GM18861 (cell line): ENCODE results near the gene TGM6.

Experiments used
- ATAC-seq: cut with Tn5 transposase; IDR thresholded peaks from one replicate; pipeline ENCODE4 v1.9.1; 2021; ENCODE audit not compliant: unreplicated experiment

Gene TGM6

GRCh38 chr20:2380601-2381000 is at the start of gene TGM6:
TSS of gene TGM6 (plus strand) at chr20:2380901. CDS start at chr20:2380969, 68 bp downstream.
- no peak for ATAC-seq

GRCh38 chr20:2331106-2331505 is 49.6 kb upstream of the TGM6 start:
- no peak for ATAC-seq

- no peak for ATAC-seq
Observed at GRCh38 chr20:2331901-2332565, 48.7 kb upstream of the TGM6 start.

- ATAC-seq = no peak
Observed at GRCh38 chr20:2332711-2333110, 48.0 kb upstream of the TGM6 start.

GRCh38 chr20:2333821-2334220 is 46.9 kb upstream of the TGM6 start:
- ATAC-seq = no peak

- ATAC-seq = no peak
Observed at GRCh38 chr20:2335096-2335870, 45.4 kb upstream of the TGM6 start.

GRCh38 chr20:2336471-2336870 is 44.2 kb upstream of the TGM6 start:
- ATAC-seq = no peak

- no peak for ATAC-seq
Observed at GRCh38 chr20:2337142-2337541, 43.6 kb upstream of the TGM6 start.

GRCh38 chr20:2338411-2339066 is 42.2 kb upstream of the TGM6 start:
- ATAC-seq = no peak

GRCh38 chr20:2340136-2340535 is 40.6 kb upstream of the TGM6 start:
- no peak for ATAC-seq

GRCh38 chr20:2340823-2341222 is 39.9 kb upstream of the TGM6 start:
- ATAC-seq = no peak

GRCh38 chr20:2341336-2341735 is 39.4 kb upstream of the TGM6 start:
- no peak for ATAC-seq

- ATAC-seq = no peak
Observed at GRCh38 chr20:2342243-2342642, 38.5 kb upstream of the TGM6 start.

- no peak for ATAC-seq
Observed at GRCh38 chr20:2346188-2346587, 34.5 kb upstream of the TGM6 start.

GRCh38 chr20:2348336-2348735 is 32.4 kb upstream of the TGM6 start:
- ATAC-seq = no peak

- no peak for ATAC-seq
Observed at GRCh38 chr20:2349801-2350200, 30.9 kb upstream of the TGM6 start.

- ATAC-seq = no peak
Observed at GRCh38 chr20:2350606-2351005, 30.1 kb upstream of the TGM6 start.

GRCh38 chr20:2353231-2353630 is 27.5 kb upstream of the TGM6 start:
- no peak for ATAC-seq

- no peak for ATAC-seq
Observed at GRCh38 chr20:2357114-2357513, 23.6 kb upstream of the TGM6 start.

GRCh38 chr20:2358006-2358405 is 22.7 kb upstream of the TGM6 start:
- ATAC-seq = no peak

GRCh38 chr20:2361035-2361593 is 19.6 kb upstream of the TGM6 start:
- no peak for ATAC-seq

- no peak for ATAC-seq
Observed at GRCh38 chr20:2363187-2363586, 17.5 kb upstream of the TGM6 start.
